ENCODE results near the gene MBTPS1.

The MBTPS1 gene

GRCh38 chr16:84049403-84050060 lies 67.2 kb downstream of the MBTPS1 start:
- no peak for DNase-seq

- DNase-seq = no peak
Measured at GRCh38 chr16:84048871-84049270, 67.9 kb downstream of the MBTPS1 start.

GRCh38 chr16:84048270-84048669 lies 68.5 kb downstream of the MBTPS1 start:
- no peak for DNase-seq

GRCh38 chr16:84047626-84048025 lies 69.1 kb downstream of the MBTPS1 start:
- DNase-seq = no peak

- DNase-seq = no peak
Measured at GRCh38 chr16:84047206-84047605, 69.5 kb downstream of the MBTPS1 start.

- DNase-seq = no peak
Measured at GRCh38 chr16:84045818-84046470, 70.8 kb downstream of the MBTPS1 start.

GRCh38 chr16:84045001-84045817 lies 71.5 kb downstream of the MBTPS1 start:
- no peak for DNase-seq

GRCh38 chr16:84044118-84044488 lies 72.6 kb downstream of the MBTPS1 start:
- DNase-seq = no peak

- no peak for DNase-seq
Measured at GRCh38 chr16:84043486-84044117, 73.1 kb downstream of the MBTPS1 start.

GRCh38 chr16:84042879-84043485 lies 73.8 kb downstream of the MBTPS1 start:
- DNase-seq = peak; percentile 36

- DNase-seq = no peak
Measured at GRCh38 chr16:84042308-84042878, 74.3 kb downstream of the MBTPS1 start, which contains the start of gene SLC38A8. TSS of gene SLC38A8 (minus strand) at chr16:84042795. CDS start at chr16:84042157, 638 bp downstream.

GRCh38 chr16:84041881-84042280 lies 74.9 kb downstream of the MBTPS1 start:
- DNase-seq = no peak

GRCh38 chr16:84040823-84041820 lies 75.6 kb downstream of the MBTPS1 start:
- no peak for DNase-seq

GRCh38 chr16:84040226-84040822 lies 76.4 kb downstream of the MBTPS1 start:
- DNase-seq = no peak

GRCh38 chr16:84039696-84040095 lies 77.0 kb downstream of the MBTPS1 start:
- no peak for DNase-seq

GRCh38 chr16:84038469-84038868 lies 78.3 kb downstream of the MBTPS1 start:
- DNase-seq = no peak

- DNase-seq = no peak
Measured at GRCh38 chr16:84036982-84037425, 79.7 kb downstream of the MBTPS1 start.

- no peak for DNase-seq
Measured at GRCh38 chr16:84036131-84036530, 80.6 kb downstream of the MBTPS1 start.

GRCh38 chr16:84034516-84034915 lies 82.2 kb downstream of the MBTPS1 start:
- DNase-seq = no peak

Measured in NCI-H526 treated with DMSO at 0.1 percent for 48 hours (cell line).